ENCODE data around the gene CSTB.

CSTB gene

GRCh38 chr21:43766734-43767497, 9.2 kb downstream of the CSTB start:
- DNase-seq = no peak

DNA sequence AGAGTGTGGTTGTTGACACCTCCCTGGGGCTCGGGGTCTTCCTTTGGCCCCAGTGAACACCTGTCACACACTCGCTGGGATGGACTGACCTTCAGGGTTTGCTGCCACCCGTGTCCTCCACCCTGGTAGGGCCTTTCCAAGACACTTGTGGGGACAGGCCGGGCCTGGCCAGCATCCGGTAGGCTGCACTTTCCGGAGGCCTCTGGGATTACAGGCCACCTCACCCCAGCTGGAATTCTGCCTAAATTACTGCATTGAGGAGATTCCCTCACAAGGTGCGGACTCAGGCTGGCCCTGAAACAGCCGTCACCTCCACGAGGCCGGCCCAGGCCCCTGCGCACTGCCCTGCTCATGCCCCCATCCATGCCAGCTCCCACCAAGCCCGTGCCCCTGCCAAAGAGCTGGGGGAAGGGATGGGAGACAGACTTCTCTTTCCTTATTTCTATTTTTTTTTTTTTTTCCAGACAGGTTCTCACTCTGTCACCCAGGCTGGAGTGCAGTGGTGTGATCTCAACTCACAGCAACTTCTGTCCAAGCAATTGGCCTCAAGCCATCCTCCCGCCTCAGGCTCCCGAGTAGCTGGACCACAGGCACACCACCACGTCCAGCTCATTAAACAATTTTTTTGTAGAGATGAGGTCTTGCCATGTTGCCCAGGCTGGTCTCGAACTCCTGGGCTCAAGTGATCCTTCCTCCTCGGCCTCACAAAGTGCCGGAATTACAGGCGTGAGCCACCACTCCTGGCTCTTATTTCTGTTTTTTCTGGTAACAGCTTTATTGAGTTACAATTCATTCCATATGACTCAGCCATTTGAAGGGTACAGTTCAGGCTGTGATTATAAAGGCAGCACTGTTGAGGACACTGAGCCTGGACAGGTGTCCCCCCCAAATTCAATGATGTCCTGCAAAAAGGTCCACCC, 11.3 kb downstream of the CSTB start:
- no peak for DNase-seq

- no peak for DNase-seq
Observed at GRCh38 chr21:43763901-43764523, 12.1 kb downstream of the CSTB start.

- DNase-seq = no peak
Observed at GRCh38 chr21:43762303-43763128, 13.6 kb downstream of the CSTB start.

GRCh38 chr21:43761886-43762285, 14.2 kb downstream of the CSTB start:
- no peak for DNase-seq

- no peak for DNase-seq
Observed at GRCh38 chr21:43760391-43760958, 15.6 kb downstream of the CSTB start.

GRCh38 chr21:43759651-43760050, 16.5 kb downstream of the CSTB start:
- DNase-seq = no peak

DNA sequence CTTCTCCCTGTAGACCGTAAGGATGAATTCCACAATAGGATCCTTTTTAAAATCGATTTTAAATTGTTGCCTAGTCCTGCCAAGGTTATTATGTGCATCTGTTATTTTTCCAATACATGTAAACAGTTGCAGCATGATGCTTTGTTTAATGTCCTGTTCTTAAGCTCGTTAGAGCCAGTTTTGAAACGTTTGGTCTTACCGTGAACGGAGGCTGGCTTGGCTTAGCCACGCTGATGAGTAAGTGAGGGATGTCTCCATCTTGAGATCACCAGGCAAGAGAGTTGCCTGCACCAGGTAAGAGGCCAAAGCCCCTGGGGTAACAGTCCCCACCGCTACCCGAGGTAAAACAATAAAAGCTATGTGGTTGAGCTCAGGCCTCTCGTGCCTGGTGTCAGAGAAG, 17.3 kb downstream of the CSTB start:
- DNase-seq = no peak

- no peak for DNase-seq
Observed at GRCh38 chr21:43758111-43758641, 17.9 kb downstream of the CSTB start.

DNA sequence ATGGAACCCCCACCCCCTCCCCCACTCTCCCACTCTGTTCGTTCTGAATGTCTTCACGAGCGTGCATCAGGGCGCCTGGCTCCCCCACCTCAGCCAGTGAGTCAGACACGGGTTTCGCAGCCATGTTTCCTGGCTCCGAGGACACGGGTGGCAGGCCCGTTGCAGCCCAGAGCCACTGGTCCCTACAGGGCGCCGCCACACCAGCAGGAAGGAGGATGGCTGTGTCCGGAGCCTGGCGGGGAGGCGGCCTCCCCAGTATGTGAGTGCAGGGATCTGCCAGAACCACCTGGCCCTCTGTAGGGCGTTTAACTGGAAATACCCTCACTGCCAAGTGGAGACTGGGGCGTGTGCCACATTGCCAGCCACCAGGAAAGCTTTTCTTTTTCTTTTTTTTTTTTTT, 18.5 kb downstream of the CSTB start:
- no peak for DNase-seq

DNA sequence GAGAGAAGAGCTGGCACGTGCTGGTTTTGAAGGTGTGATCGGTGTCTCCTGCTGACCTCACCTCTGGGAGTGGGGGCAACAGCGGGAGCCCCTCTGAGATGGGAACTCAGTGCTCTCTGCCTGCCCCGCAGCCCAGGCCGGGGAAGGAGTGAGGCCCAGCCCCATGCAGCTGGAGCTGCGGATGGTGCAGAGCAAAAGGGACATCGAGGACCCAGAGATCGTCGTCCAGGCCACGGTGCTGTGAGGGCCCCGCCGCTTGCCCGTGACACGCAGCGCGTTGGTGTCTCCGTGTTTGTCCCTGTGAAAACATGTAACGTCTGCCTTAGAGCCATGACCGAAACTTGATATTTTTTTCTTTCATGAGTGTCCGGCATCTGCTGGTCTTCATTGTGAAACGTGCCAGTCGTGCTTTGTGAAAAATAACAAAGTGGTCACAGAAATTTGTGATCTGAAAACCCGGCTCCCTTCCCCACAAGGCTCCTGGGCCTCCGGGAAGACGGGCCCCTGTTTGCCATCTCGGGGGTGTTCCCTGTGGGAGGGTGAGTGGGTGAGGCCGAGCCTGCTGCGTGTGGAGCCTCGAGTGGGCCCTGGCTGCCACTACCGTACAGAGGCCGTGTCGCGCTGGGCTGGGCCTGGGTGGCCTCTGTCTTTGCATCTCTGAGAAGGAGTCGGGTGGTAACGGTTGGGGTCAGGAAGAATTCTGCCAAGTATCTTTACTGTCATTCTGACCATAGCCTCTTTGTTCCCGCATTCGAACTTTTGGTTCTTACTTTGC, 20.1 kb downstream of the CSTB start:
- no peak for DNase-seq

DNA sequence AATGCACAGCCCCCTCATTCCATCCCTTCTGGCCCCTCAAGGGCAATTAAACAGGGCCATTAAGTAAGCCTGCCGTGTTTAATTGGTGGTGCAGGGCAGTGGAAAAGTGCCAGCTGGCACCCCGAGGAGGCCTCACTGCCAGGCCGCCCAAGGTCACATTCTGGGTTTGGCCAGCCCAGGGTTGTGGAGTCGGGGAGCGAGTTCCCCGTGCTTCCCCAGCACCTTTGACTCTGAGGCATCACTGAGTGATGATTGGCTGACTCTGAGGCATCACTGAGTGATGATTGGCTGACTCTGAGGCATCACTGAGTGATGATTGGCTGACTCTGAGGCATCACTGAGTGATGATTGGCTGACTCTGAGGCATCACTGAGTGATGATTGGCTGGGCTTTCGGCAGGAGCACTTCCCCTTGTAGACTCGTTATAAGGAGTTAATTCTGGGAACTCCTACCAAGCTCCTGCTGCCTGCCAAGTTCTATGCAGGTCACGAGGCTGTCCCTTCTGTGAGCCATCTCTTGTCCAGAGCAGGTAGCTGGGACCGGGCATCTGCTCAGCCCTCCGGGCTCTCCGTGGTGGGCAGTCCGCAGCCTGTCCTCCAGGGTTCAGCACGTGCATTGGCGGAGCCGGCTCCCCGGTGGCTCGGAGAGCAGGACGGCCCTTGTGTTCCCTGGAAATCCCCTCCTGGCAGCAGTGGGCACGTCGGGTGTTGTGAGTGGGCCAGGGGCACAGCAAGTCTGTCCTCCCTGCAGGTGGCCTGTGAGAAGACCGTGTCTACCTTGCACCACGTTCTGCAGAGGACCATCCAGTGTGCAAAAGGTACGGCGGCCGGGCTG, 20.9 kb downstream of the CSTB start:
- no peak for DNase-seq

DNA sequence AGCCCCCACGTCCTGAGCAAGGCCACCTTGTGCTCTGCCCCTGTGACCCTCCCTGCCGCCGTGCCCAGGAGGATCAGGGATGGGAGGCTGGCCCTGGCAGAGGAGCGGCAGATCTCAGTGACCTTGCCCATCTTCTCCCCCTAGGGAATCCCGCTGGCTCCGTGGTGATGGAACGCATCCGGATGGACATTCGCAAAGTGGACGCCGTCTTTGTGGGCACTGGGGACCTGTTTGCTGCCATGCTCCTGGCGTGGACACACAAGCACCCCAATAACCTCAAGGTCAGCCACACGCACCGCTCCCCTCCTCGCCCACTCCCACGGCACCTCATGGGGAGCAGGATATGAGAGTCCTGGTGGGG, 22.7 kb downstream of the CSTB start:
- no peak for DNase-seq

DNA sequence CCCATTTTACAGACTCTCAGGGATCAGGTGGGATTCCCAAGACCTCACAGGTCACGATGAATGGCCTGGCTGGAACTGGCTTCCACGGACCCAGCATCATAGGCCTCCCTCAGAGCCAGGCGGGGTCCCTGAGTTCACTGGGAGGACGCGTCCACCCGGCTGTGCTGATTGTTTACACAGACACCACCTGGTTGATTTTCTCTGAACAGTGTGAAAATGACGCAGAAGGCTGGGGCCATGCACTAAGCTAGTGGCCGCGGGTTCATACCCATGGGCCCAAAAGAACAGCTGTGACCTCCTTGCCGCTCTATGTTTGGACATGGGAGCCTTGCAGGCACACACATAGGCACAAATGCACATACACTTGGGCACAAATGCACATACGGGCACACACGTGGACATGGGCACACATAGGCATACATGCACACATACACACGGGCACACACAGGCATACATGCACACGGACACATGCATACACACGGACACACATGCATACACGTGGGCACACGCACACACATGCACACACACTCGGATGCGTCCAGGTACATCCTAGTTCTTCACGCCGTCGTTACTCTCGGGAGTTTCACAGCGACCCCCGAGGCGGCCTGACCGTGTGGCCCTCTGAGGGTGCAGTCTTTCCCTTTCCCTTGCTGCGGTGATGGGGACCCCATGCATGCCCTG, 23.2 kb downstream of the CSTB start:
- DNase-seq = no peak

- DNase-seq = no peak
Observed at GRCh38 chr21:43751955-43752591, 24.0 kb downstream of the CSTB start.

DNA sequence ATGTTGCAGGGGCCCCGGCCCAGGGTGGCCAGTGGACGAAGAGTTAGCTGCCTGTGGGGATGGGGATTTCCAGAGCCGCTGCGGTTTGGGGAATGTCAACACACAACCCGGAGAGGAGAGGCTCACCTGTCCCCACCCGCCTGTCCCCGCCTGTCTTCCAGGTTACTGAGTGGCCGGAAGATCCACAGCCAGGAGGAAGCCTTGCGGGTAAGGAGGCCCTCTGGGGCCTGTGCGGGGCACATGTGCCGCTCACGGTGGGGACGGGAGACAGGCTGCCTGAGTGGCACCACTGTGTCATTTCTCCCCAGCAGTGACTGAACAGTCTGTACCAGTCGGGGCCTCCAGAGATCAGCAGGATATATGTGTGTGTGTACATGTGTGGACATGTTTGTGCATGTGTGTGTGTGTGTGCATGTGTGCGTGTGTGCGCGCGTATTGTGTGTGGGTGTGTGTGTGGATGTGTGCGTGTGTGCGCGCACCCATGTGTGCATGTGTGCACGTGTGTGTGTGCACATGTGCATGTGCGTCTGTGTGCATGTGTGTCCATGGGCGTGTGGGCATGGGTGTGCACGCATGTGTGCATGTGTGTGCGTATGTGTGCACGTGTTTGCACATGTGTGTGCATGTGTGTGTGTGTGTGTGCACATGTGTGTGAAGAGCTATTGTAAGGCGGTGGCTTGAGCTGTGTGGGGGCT, 25.6 kb downstream of the CSTB start:
- no peak for DNase-seq

DNA sequence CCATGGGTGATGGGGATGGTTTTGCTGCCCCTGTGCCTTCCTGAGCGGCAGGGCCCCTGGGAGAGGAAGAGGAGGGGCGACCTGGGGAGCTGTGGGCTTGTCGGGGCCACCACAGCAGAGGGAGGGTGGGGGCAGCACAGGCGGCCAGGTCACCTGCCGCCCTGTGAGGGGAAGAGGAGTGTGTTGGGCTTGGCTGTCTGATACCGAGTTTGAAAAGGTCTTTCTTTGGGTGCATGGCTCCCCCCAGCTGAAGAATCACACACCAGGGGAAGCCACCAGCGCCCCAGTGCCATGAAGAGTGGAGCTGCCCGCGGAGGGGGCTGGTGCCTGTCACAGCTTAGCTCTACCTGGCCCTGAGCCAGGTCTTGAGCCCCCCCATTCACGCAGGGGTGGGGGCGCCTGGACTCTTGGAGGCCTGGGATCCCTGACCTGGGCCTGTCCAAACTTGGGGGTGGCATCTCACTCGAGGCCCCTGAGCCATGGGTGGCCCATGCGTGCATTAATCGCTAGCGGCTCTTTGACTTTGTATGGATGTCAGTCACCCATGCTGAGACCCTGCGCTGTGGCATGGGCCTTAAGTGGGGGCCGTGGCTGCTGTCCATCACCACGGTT, 26.4 kb downstream of the CSTB start:
- no peak for DNase-seq

DNA sequence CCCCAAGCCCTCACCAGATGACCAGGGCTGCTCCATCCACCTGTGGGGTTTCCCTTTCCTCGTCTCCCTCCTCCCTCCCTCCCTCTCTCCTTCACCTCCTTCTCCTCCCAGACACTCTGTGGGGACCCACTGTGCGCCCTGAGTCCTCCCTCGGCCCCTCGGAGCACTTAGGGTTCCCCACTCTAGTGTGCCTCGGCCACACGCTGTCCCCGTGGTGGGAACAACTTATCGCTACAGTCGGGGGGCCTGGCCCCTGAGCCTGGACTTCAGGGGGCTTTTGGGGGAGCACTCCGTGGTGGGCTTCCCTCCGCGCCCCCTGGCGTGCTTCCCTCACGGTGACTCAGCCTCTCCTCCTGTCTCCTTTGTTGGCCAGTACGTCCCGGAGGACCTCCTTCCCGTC, 27.5 kb downstream of the CSTB start:
- DNase-seq = no peak

All from stimulated activated CD4-positive, alpha-beta T cell treated with anti-CD3 and anti-CD28 coated beads, Interleukin-2, amount 100 ng/mL, for 24 hours (primary cell).